IPS-15b (cell line): ENCODE measurements around the gene CAMSAP1.

Source experiments
- H3K27me3 ChIP-seq: one replicate; pipeline ENCODE4 v1.6.1; 2013; ENCODE audit warnings: low read length; ENCODE audit not compliant: control insufficient read depth, insufficient read depth
- H3K36me3 ChIP-seq: one replicate; pipeline ENCODE4 v1.6.1; 2013; ENCODE audit warnings: low read length; ENCODE audit not compliant: control insufficient read depth, insufficient read depth
- H3K4me1 ChIP-seq: one replicate; pipeline ENCODE4 v1.6.1; 2013; ENCODE audit warnings: mild to moderate bottlenecking, low read length; ENCODE audit not compliant: control insufficient read depth, insufficient read depth
- H3K4me3 ChIP-seq: one replicate; pipeline ENCODE4 v1.5.1; 2013; ENCODE audit warnings: low read depth, low read length
- H3K9ac ChIP-seq: one replicate; pipeline ENCODE4 v1.6.1; 2013; ENCODE audit warnings: low read depth, mild to moderate bottlenecking, low read length
- H3K9me3 ChIP-seq: one replicate; pipeline ENCODE4 v1.6.1; 2013; ENCODE audit warnings: mild to moderate bottlenecking, low read length; ENCODE audit not compliant: control insufficient read depth, insufficient read depth

The CAMSAP1 gene

DNA sequence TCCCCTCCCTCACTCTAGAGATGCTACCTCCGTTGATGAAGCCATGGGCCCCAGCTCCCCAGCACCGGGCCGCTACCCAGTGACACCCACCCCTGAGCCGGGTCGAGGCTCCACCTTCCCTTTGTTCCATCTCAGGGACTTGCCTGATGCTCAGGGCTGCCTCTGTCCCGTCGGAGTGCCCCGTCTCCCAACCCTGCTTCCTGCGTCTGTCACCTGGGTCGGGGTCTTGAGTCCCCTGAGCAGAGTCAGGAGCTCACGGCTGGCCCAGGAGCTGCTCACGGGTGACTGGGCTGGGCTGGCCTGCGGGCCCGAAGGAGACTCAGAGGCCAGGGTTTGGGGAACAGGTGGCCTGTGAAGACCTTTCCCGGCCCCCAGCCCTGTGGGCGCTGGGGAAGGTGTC is 120.0 kb downstream of the CAMSAP1 start:
- H3K9me3 ChIP-seq = no peaks in the 10 kb centered on the region
- H3K27me3 ChIP-seq = no peaks in the 10 kb centered on the region
- no peak overlapping the region for H3K9ac ChIP-seq
- no peaks in the 10 kb centered on the region for H3K4me1 ChIP-seq
- H3K4me3 ChIP-seq = no peak overlapping the region
- no peaks in the 10 kb centered on the region for H3K36me3 ChIP-seq

DNA sequence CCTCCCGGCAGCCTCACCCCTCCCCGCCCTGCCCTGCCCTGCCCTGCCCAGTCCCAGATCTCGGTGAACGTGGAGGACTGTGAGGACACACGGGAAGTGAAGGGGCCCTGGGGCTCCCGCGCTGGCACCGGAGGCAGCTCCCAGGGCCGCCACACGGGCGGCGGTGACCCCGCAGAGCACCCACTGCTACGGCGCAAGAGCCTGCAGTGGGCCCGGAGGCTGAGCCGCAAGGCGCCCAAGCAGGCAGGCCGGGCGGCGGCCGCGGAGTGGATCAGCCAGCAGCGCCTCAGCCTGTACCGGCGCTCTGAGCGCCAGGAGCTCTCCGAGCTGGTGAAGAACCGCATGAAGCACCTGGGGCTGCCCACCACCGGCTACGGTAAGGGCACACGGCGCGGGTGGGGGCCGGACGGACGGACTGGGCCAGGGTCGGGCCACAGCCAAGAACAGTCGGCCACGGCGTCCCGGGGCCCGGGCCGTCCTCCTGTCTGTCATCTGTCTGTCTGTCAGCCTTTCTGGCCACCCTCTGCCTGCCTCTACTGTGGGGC is 121.1 kb downstream of the CAMSAP1 start:
- Histone ChIP-seq H3K4me3 (no peak overlapping the region), H3K27me3 (no peaks in the 10 kb centered on the region), H3K4me1 (no peaks in the 10 kb centered on the region), H3K36me3 (no peaks in the 10 kb centered on the region), H3K9ac (no peak overlapping the region), H3K9me3 (no peaks in the 10 kb centered on the region)

DNA sequence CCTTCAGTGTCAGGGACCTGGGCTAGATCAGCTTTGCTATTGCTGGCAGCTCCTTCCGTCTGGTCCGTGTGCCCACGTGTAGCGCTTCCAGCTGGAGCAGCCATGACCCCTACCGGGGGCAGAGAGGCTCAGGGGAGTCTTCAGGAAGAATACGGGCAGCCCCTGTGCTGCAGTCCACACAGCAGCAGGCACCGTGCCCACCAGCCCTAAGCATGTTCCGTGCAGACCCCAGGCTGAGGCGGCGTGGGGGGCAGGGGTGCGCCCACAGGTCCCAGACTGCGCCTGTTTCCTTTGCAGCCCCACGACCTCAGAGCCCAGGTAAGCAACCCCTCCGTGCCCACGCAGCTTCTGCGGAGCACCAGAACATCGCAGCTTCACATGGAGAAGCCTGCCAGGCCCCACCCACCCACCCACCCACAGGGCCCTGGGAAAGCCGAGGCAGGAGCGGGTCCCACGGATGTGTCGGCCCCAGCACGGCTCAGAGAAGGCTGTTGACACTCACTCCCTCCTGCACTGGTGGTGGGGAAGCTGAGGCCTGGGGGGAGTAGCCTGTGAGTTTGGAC is 122.3 kb downstream of the CAMSAP1 start:
- no peaks in the 10 kb centered on the region for H3K9me3 ChIP-seq
- no peaks in the 10 kb centered on the region for H3K36me3 ChIP-seq
- H3K4me1 ChIP-seq = no peaks in the 10 kb centered on the region
- no peak overlapping the region for H3K9ac ChIP-seq
- no peaks in the 10 kb centered on the region for H3K27me3 ChIP-seq
- no peak overlapping the region for H3K4me3 ChIP-seq

DNA sequence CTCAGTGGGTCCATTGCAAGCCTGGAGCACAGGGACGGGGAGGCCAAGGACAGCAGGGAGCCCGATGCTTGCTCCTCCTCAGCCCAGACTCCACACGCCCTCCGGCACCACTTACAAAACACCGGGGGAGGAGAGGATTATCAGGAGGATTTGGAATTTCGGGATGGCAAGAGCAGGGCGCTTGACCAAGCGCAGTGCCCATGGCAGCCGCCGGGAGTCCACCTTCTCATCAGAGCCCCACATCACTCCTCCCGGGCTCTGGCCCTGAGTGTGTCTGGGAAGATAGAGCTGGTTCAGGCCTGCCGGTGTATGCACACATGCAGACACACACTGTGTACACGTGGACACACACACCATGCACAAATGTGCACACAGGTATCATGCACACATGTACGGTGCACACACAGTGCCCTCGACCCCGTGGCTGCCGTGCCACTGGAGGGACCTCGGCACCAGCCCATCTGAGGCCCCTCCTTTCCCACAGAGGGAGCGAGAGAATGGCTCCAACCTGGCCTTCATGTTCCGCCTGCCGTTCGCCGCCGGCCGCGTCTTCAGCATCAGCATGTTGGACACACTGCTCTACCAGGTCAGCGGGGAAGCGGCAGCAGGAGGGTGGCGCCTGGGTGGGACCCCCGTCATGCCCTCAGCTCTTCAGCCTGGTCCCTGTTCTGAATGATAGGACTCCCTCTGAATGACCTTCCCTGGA is 123.7 kb downstream of the CAMSAP1 start:
- Histone ChIP-seq H3K27me3 (no peaks in the 10 kb centered on the region), H3K4me1 (no peaks in the 10 kb centered on the region), H3K9me3 (no peaks in the 10 kb centered on the region), H3K4me3 (no peak overlapping the region), H3K9ac (no peak overlapping the region), H3K36me3 (no peaks in the 10 kb centered on the region)

DNA sequence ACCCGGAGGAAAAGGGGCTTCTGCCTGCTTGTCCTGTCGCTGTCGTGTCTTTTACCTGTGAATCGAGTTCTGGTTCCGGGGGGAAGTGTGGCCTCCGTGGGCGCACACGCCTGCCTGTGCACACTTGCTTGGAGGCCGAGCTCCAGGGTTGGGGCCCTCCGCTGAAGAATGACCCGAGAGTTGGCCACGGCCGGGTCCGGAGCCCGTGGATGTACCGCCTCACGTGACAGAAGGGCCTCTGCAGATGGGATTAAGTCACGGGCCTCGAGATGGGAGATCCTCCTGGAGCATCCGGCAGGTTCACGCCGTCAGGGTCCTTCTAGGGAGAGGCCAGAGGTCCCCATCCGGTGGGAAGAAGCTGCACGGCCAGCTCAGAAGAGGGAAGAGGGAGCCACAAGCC is 124.4 kb downstream of the CAMSAP1 start:
- H3K36me3 ChIP-seq = no peaks in the 10 kb centered on the region
- no peaks in the 10 kb centered on the region for H3K9me3 ChIP-seq
- H3K9ac ChIP-seq = no peak overlapping the region
- no peak overlapping the region for H3K4me3 ChIP-seq
- H3K4me1 ChIP-seq = no peaks in the 10 kb centered on the region
- H3K27me3 ChIP-seq = no peaks in the 10 kb centered on the region

GRCh38 chr9:135780626-135781025 is 126.7 kb downstream of the CAMSAP1 start:
- no peaks in the 10 kb centered on the region for H3K36me3 ChIP-seq
- no peaks in the 10 kb centered on the region for H3K4me1 ChIP-seq
- no peaks in the 10 kb centered on the region for H3K9me3 ChIP-seq
- no peak overlapping the region for H3K4me3 ChIP-seq
- H3K27me3 ChIP-seq = no peaks in the 10 kb centered on the region
- no peak overlapping the region for H3K9ac ChIP-seq

- Histone ChIP-seq H3K9ac (no peak overlapping the region), H3K4me3 (no peak overlapping the region), H3K36me3 (no peaks in the 10 kb centered on the region), H3K4me1 (no peaks in the 10 kb centered on the region), H3K27me3 (no peaks in the 10 kb centered on the region), H3K9me3 (no peaks in the 10 kb centered on the region)
Observed at GRCh38 chr9:135780086-135780485, 127.3 kb downstream of the CAMSAP1 start.

GRCh38 chr9:135779571-135779970 is 127.8 kb downstream of the CAMSAP1 start:
- Histone ChIP-seq H3K4me3 (no peak overlapping the region), H3K27me3 (no peaks in the 10 kb centered on the region), H3K9me3 (no peaks in the 10 kb centered on the region), H3K36me3 (no peaks in the 10 kb centered on the region), H3K9ac (no peak overlapping the region), H3K4me1 (no peaks in the 10 kb centered on the region)

DNA sequence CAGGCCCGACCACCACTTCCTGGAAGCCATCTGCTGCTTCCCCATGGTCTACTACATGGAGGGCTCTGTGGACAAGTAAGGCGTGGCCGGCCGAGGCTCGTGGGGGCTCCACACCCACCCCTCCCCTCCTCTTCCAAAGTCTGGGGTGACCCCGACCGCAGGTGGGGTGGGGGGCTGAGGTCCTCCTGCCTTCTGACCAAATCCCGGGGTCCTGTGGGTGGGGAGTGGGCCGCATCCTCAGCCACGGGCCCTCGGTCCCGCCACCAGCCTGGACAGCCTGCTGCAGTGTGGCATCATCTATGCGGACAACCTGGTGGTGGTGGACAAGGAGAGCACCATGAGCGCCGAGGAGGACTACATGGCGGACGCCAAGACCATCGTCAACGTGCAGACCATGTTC is 128.9 kb downstream of the CAMSAP1 start:
- H3K9ac ChIP-seq = no peak overlapping the region
- H3K27me3 ChIP-seq = no peaks in the 10 kb centered on the region
- H3K4me3 ChIP-seq = no peak overlapping the region
- H3K4me1 ChIP-seq = no peaks in the 10 kb centered on the region
- no peaks in the 10 kb centered on the region for H3K9me3 ChIP-seq
- H3K36me3 ChIP-seq = no peaks in the 10 kb centered on the region

DNA sequence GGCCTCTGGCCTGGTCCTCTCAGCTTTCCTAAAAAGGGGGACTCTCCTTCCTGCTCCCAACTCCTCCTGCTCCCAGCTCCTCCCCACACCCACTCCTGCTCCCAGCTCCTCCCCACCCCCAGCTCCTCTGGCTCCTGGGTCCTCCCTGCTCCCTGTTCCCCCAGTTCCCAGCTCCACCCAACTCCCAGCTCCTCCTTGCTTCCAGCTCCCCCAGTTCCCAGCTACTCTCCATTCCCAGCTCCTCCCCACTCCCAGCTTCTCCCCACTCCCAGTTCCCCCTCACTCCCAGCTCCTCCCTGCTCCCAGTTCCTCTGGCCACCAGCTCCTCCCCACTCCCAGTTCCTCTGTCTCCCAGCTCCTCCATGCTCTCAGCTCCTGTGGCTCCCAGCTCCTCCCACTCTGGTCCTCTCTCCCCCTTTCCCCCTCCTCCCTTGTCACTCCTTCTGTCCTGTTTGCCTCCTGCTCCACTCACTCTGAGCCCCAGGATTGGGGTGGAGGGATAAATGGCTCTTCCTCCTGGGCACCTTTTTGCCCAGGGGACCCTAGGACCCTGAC is 129.6 kb downstream of the CAMSAP1 start:
- Histone ChIP-seq H3K27me3 (no peaks in the 10 kb centered on the region), H3K36me3 (no peaks in the 10 kb centered on the region)

DNA sequence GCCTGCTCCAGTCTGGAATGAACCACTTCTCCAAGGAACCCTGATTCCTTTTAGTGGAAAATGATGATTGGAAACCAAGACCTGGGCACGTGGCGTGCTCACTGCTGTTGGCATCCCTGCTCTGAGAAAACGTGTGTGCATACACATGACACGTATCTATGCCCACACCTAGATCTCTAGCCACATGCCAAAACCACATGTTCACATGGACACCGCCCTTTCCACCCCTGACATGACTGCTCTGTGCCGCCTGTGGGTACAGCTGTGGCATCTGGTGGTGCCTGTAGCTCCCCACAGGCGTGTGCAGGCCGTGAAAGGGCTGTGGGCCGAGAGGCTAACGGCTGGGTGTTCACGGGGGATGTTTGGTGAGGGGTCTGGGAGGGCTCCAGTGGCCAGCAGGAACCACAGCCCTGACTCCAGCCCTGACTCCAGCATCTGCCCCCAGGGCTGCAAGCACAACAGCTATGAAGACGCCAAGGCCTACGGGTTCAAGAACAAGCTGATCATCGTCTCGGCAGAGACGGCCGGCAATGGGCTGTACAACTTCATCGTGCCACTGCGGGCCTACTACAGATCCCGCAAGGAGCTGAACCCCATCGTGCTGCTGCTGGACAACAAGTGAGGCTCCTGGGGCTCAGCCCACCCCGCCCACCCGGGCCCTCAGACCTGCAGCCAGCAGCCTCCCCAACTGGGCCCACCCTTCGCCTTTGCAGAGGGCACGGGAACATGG is 130.3 kb downstream of the CAMSAP1 start:
- Histone ChIP-seq H3K4me3 (no peak overlapping the region), H3K27me3 (no peaks in the 10 kb centered on the region), H3K9me3 (no peaks in the 10 kb centered on the region), H3K36me3 (no peaks in the 10 kb centered on the region), H3K4me1 (no peaks in the 10 kb centered on the region), H3K9ac (no peak overlapping the region)

More for the DNA sequence above, 129.6 kb downstream of the CAMSAP1 start:
- Histone ChIP-seq H3K4me3 (no peak overlapping the region), H3K9me3 (no peaks in the 10 kb centered on the region), H3K9ac (no peak overlapping the region), H3K4me1 (no peaks in the 10 kb centered on the region)
